NT2/D1 (cell line): Measurements from ENCODE around the gene PINK1.

Source experiments
- YY1 ChIP-seq: IDR thresholded peaks from 2 replicates; pipeline ENCODE4 v1.6.1; 2011; ENCODE audit not compliant: insufficient read length, insufficient read depth
- ZNF274 ChIP-seq: IDR thresholded peaks from 2 replicates; pipeline ENCODE4 v1.6.1; 2011; ENCODE audit warnings: mild to moderate bottlenecking, low read depth, low read length

GRCh38 chr1:20624709-20625108 is 8.5 kb upstream of the PINK1 start:
- TF ChIP-seq YY1 (no peak), ZNF274 (no peak)
